ENCODE data around the gene PHF1.

PHF1 gene

GRCh38 chr6:33439956-33440648 is 29.3 kb downstream of the PHF1 start:
- no peak for DNase-seq (ENCODE audit: low read depth, low spot score)
- no peak for TF ChIP-seq POLR2AphosphoS5 (IDR thresholded peaks at IDR 0.05; ENCODE audit: borderline replicate concordance, low read depth, low read length)
- no peak for TF ChIP-seq EZH2 (IDR thresholded peaks at IDR 0.05)
- no peak for TF ChIP-seq FOXP2 (optimal IDR thresholded peaks at IDR 0.05; ENCODE audit: control extremely low read depth, extremely low read length, insufficient read depth)
- Histone ChIP-seq H3K36me3 (ENCODE audit: insufficient read depth, low read length) (peaks cover 26% of the 10 kb centered on the region; the same call in 1 of the 2 replicates), H3K27ac (no peak overlapping the region), H3K4me3 (no peak overlapping the region), H3K9me3 (ENCODE audit: low read depth, low read length) (no peaks in the 10 kb centered on the region), H3K9ac (ENCODE audit: insufficient read length) (no peak overlapping the region)

- DNase-seq (ENCODE audit: low read depth, low spot score) = no peak
- TF ChIP-seq POLR2AphosphoS5 (IDR thresholded peaks at IDR 0.05; ENCODE audit: borderline replicate concordance, low read depth, low read length) (no peak), FOXP2 (optimal IDR thresholded peaks at IDR 0.05; ENCODE audit: control extremely low read depth, extremely low read length, insufficient read depth) (no peak), EZH2 (IDR thresholded peaks at IDR 0.05) (no peak)
- no peak overlapping the region for H3K9ac ChIP-seq (ENCODE audit: insufficient read length)
- no peak overlapping the region for H3K4me3 ChIP-seq
- peaks cover 26% of the 10 kb centered on the region; the same call in 1 of the 2 replicates for H3K36me3 ChIP-seq (ENCODE audit: insufficient read depth, low read length)
- H3K27ac ChIP-seq = no peak overlapping the region
- no peaks in the 10 kb centered on the region for H3K9me3 ChIP-seq (ENCODE audit: low read depth, low read length)
These were observed 30.0 kb downstream of the PHF1 start for GRCh38 chr6:33440649-33441309.

GRCh38 chr6:33441457-33441856 is 30.6 kb downstream of the PHF1 start:
- H3K27ac ChIP-seq = no peak overlapping the region
- DNase-seq (ENCODE audit: low read depth, low spot score) = no peak
- peaks cover 24% of the 10 kb centered on the region; the same call in 1 of the 2 replicates for H3K36me3 ChIP-seq (ENCODE audit: insufficient read depth, low read length)

GRCh38 chr6:33442283-33442682 is 31.5 kb downstream of the PHF1 start:
- Histone ChIP-seq H3K36me3 (ENCODE audit: insufficient read depth, low read length) (peaks cover 18% of the 10 kb centered on the region; the same call in 1 of the 2 replicates), H3K9me3 (ENCODE audit: low read depth, low read length) (no peaks in the 10 kb centered on the region), H3K4me3 (no peak overlapping the region), H3K9ac (ENCODE audit: insufficient read length) (no peak overlapping the region), H3K27ac (no peak overlapping the region)
- DNase-seq (ENCODE audit: low read depth, low spot score) = no peak
- no peak for TF ChIP-seq EZH2 (IDR thresholded peaks at IDR 0.05)
- TF ChIP-seq POLR2AphosphoS5 (IDR thresholded peaks at IDR 0.05; ENCODE audit: borderline replicate concordance, low read depth, low read length) = no peak
- no peak for TF ChIP-seq FOXP2 (optimal IDR thresholded peaks at IDR 0.05; ENCODE audit: control extremely low read depth, extremely low read length, insufficient read depth)

More at GRCh38 chr6:33441457-33441856, 30.6 kb downstream of the PHF1 start:
- H3K9ac ChIP-seq (ENCODE audit: insufficient read length) = no peak overlapping the region
- no peaks in the 10 kb centered on the region for H3K9me3 ChIP-seq (ENCODE audit: low read depth, low read length)
- no peak for TF ChIP-seq FOXP2 (optimal IDR thresholded peaks at IDR 0.05; ENCODE audit: control extremely low read depth, extremely low read length, insufficient read depth)
- TF ChIP-seq EZH2 (IDR thresholded peaks at IDR 0.05) = no peak
- no peak for TF ChIP-seq POLR2AphosphoS5 (IDR thresholded peaks at IDR 0.05; ENCODE audit: borderline replicate concordance, low read depth, low read length)
- H3K4me3 ChIP-seq = no peak overlapping the region

GRCh38 chr6:33443025-33443424 is 32.2 kb downstream of the PHF1 start:
- Histone ChIP-seq H3K9ac (ENCODE audit: insufficient read length) (no peak overlapping the region), H3K4me3 (no peak overlapping the region), H3K9me3 (ENCODE audit: low read depth, low read length) (no peaks in the 10 kb centered on the region), H3K36me3 (ENCODE audit: insufficient read depth, low read length) (peaks cover 14% of the 10 kb centered on the region; the same call in 1 of the 2 replicates), H3K27ac (no peak overlapping the region)
- DNase-seq (ENCODE audit: low read depth, low spot score) = no peak
- no peak for TF ChIP-seq FOXP2 (optimal IDR thresholded peaks at IDR 0.05; ENCODE audit: control extremely low read depth, extremely low read length, insufficient read depth)
- no peak for TF ChIP-seq POLR2AphosphoS5 (IDR thresholded peaks at IDR 0.05; ENCODE audit: borderline replicate concordance, low read depth, low read length)
- TF ChIP-seq EZH2 (IDR thresholded peaks at IDR 0.05) = no peak

- TF ChIP-seq POLR2AphosphoS5 (IDR thresholded peaks at IDR 0.05; ENCODE audit: borderline replicate concordance, low read depth, low read length) (0 out of 2 replicates have a peak, but pooled peaks have one; percentile 12), EZH2 (IDR thresholded peaks at IDR 0.05) (no peak)
- Histone ChIP-seq H3K9me3 (ENCODE audit: low read depth, low read length) (no peaks in the 10 kb centered on the region), H3K27ac (no peak overlapping the region), H3K9ac (ENCODE audit: insufficient read length) (no peak overlapping the region), H3K4me3 (no peak overlapping the region), H3K36me3 (ENCODE audit: insufficient read depth, low read length) (peaks cover 7% of the 10 kb centered on the region; the same call in 1 of the 2 replicates)
- DNase-seq (ENCODE audit: low read depth, low spot score) = no peak
These were observed 33.0 kb downstream of the PHF1 start for GRCh38 chr6:33443619-33444504.

GRCh38 chr6:33445119-33445603 is 34.3 kb downstream of the PHF1 start:
- no peak overlapping the region for H3K9ac ChIP-seq (ENCODE audit: insufficient read length)
- no peak for TF ChIP-seq EZH2 (IDR thresholded peaks at IDR 0.05)
- TF ChIP-seq POLR2AphosphoS5 (IDR thresholded peaks at IDR 0.05; ENCODE audit: borderline replicate concordance, low read depth, low read length) = no peak
- no peak for TF ChIP-seq FOXP2 (optimal IDR thresholded peaks at IDR 0.05; ENCODE audit: control extremely low read depth, extremely low read length, insufficient read depth)
- H3K4me3 ChIP-seq = no peak overlapping the region
- H3K27ac ChIP-seq = no peak overlapping the region
- peaks cover 7% of the 10 kb centered on the region; the same call in 1 of the 2 replicates for H3K36me3 ChIP-seq (ENCODE audit: insufficient read depth, low read length)
- H3K9me3 ChIP-seq (ENCODE audit: low read depth, low read length) = no peaks in the 10 kb centered on the region
- no peak for DNase-seq (ENCODE audit: low read depth, low spot score)
